GM18868 (cell line): ENCODE data around the gene REEP2.
A peak's percentile ranks its signal among the peaks of the same experiment; 100 is the strongest.

Experiments
- ATAC-seq: cut with Tn5 transposase; IDR thresholded peaks from one replicate; pipeline ENCODE4 v1.9.1; 2021; ENCODE audit warnings: mild to moderate bottlenecking, moderate library complexity; ENCODE audit not compliant: unreplicated experiment

Gene REEP2

GRCh38 chr5:138448481-138449398 is 9.9 kb downstream of the REEP2 start:
- no peak for ATAC-seq

- ATAC-seq = peak; percentile 79
These were observed 10.8 kb downstream of the REEP2 start for GRCh38 chr5:138449501-138450239.

DNA sequence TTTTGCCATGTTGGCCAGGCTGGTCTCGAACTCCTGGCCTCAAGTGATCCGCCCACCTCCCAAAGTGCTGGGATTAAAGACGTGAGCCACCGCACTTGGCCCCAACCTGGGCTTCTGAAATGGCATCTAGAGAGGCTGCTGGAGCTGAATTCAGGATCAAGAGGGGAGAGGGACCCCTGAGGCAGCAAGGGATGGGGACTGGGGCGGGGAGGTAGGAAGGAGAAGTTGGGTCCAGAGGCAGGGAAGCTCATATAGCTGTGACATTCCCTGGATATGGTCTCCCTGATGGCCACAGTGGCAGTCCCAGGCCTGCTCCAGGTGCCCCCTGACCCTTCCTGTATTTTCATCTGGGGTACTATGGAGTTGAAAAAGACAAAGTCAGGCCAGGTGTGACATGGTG is 12.1 kb downstream of the REEP2 start:
- ATAC-seq = no peak

- ATAC-seq = no peak
These were observed 13.9 kb downstream of the REEP2 start for GRCh38 chr5:138452720-138453119.

DNA sequence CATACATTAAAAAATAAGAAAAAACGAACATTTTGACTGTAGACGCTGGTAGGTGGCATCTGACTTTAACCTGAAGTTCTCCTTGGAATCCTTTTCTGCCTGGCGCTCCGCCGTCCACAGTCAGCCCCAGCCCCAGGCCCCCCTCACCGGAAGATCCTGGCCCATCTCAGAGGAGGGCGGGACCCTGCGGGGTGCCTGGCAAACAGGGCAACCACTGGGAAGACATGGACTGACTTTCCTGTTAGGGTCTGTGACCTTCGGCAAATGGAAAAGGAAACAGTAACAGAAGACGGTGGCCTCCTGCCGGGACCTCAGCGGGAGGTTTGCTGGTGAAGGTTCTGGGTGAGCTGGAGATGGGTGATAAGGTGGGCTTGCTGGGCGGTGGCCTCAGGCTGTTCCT is 14.7 kb downstream of the REEP2 start:
- no peak for ATAC-seq

DNA sequence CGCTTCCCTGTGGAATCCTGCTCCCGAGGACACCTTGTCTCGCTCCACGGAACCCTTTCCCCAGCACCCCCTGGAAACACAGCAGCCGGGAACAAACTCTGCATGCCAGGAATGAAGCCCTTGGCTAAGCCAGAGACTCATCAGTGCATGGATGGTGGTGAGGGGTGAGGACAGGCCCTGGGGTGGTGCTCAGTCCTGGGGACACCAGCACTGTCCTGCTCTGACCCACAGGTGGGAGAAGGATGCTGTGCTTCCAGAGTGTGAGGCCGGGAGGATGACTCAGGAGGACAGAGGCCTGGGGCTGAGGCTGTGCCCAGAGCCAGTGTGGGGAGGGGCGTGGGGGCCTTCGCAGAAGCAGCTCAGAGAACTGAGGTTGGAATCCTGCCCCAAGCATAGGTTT is 15.3 kb downstream of the REEP2 start:
- no peak for ATAC-seq

- ATAC-seq = no peak
These were observed 16.5 kb downstream of the REEP2 start for GRCh38 chr5:138455232-138455930.

- ATAC-seq = no peak
These were observed 18.8 kb downstream of the REEP2 start for GRCh38 chr5:138457531-138458275.

- ATAC-seq = no peak
These were observed 19.5 kb downstream of the REEP2 start for GRCh38 chr5:138458384-138458783.

GRCh38 chr5:138458856-138459255 is 20.0 kb downstream of the REEP2 start:
- ATAC-seq = no peak

GRCh38 chr5:138459311-138459933 is 20.6 kb downstream of the REEP2 start:
- no peak for ATAC-seq

- ATAC-seq = no peak
These were observed 21.3 kb downstream of the REEP2 start for GRCh38 chr5:138460032-138460693.

GRCh38 chr5:138461343-138462125 is 22.7 kb downstream of the REEP2 start:
- ATAC-seq = no peak

DNA sequence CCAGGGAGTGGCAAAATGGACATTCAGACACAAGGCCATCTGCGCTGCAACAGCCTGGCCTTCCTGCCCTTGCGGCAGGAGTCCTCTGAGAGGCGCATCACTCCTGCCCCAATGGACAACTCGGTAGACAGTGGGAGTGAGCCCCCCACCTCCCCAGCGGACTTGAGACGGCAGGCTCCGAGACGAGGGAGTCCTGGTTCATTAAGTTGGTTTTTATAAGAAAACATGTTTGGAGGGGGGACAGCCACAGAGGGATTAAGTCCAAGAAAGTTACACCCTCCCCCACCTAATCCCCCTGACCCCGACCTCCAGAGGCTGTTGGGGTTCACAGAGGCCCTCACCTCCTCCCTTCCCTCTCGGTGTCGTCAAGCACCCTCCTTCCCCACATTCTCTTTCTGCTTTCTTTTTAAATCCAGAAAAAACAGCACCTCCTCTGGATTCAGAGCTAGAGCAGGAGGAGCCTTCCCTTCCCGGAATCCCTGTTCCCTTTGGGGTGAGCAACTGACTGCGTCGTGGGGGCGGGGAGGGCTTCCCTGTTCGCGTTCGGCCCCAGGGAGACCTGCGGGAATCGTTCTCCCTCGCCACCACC is 24.7 kb downstream of the REEP2 start:
- no peak for ATAC-seq

- ATAC-seq = peak; percentile 49
These were observed 25.1 kb downstream of the REEP2 start for GRCh38 chr5:138464008-138464387.

DNA sequence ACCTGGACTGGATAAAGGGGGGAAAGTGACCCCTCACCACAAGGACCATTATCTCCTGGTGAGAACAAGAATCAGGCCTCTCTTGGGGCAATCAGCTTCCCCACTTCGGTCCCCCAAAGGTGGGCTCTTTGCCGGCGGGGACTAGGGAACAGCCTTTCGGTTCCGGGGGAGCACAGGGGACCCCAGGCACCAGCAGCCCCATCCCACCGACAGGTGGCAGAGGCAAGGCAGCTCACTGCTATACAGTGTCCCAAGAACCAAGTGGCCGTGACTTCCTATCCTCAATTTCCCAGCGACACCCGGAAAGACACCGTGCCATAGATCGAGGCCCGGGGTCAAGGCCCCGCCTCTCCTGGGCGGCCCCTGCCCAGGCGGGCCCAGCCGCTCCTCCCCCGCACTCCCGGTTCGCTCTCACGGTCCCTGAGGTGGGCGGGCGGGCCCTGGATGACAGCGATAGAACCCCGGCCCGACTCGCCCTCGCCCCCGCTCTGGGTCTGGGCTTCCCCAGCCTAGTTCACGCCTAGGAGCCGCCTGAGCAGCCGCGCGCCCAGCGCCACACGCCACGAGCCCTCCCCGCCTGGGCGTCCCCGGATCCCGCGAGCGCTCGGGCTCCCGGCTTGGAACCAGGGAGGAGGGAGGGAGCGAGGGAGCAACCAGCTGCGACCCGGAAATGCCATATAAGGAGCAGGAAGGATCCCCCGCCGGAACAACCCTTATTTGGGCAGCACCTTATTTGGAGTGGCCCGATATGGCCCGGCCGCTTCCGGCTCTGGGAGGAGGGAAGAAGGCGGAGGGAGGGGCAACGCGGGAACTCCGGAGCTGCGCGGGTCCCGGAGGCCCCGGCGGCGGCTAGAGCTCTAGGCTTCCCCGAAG is 25.8 kb downstream of the REEP2 start:
- ATAC-seq = peak; percentile 73

DNA sequence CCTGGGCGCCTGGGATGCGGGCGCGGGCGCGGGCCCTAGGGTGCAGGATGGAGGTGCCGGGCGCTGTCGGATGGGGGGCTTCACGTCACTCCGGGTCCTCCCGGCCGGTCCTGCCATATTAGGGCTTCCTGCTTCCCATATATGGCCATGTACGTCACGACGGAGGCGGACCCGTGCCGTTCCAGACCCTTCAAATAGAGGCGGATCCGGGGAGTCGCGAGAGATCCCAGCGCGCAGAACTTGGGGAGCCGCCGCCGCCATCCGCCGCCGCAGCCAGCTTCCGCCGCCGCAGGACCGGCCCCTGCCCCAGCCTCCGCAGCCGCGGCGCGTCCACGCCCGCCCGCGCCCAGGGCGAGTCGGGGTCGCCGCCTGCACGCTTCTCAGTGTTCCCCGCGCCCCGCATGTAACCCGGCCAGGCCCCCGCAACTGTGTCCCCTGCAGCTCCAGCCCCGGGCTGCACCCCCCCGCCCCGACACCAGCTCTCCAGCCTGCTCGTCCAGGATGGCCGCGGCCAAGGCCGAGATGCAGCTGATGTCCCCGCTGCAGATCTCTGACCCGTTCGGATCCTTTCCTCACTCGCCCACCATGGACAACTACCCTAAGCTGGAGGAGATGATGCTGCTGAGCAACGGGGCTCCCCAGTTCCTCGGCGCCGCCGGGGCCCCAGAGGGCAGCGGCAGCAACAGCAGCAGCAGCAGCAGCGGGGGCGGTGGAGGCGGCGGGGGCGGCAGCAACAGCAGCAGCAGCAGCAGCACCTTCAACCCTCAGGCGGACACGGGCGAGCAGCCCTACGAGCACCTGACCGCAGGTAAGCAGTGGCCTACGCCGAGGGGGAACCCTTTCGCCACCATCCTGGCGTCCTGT is 26.6 kb downstream of the REEP2 start, which contains the start of gene EGR1:
Gene EGR1 (plus strand): TSS at position 219 of the 864 bp plus-strand sequence. CDS start 283 bp downstream, at position 502.
- ATAC-seq = peak; percentile 60
